Karpas-422 (cell line): Measurements from ENCODE around the gene KRTAP25-1. TPM values are rescaled to one million over a fixed set of nuclear protein-coding genes. Genes with fewer than 3 reads are reported as not detected.

Source experiments
- DNase-seq: peaks from one replicate; pipeline ENCODE4 v3.0.0-alpha.2; 2015
- H2AFZ ChIP-seq: fragments of 200-600 bp; sonication (generic); 2 replicates; pipeline ENCODE4 v1.6.1; 2014; ENCODE audit warnings: antibody characterized with exemption, low read length, mixed read lengths
- H3K27ac ChIP-seq: fragments of 200-600 bp; sonication (generic); 2 replicates; pipeline ENCODE4 v1.5.1; 2014; ENCODE audit warnings: mild to moderate bottlenecking, low read length, moderate library complexity
- H3K27me3 ChIP-seq: fragments of 200-600 bp; sonication (generic); 2 replicates; pipeline ENCODE4 v1.6.1; 2014; ENCODE audit warnings: low read length, mixed read lengths
- H3K36me3 ChIP-seq: fragments of 200-600 bp; sonication (generic); 2 replicates; pipeline ENCODE4 v1.6.1; 2014; ENCODE audit warnings: low read length, mixed read lengths; ENCODE audit not compliant: insufficient read depth
- H3K4me1 ChIP-seq: fragments of 200-600 bp; sonication (generic); 2 replicates; pipeline ENCODE4 v1.6.1; 2014; ENCODE audit warnings: mild to moderate bottlenecking, low read length, mixed read lengths
- H3K4me2 ChIP-seq: fragments of 200-600 bp; sonication (generic); 2 replicates; pipeline ENCODE4 v1.6.1; 2014; ENCODE audit warnings: low read length, low read depth, mild to moderate bottlenecking; ENCODE audit not compliant: poor library complexity, severe bottlenecking
- H3K4me3 ChIP-seq: fragments of 200-600 bp; sonication (generic); 2 replicates; pipeline ENCODE4 v1.5.1; 2014; ENCODE audit warnings: mild to moderate bottlenecking, antibody characterized with exemption, low read length, mixed read lengths
- H3K79me2 ChIP-seq: fragments of 200-600 bp; sonication (generic); 2 replicates; pipeline ENCODE4 v1.6.1; 2014; ENCODE audit warnings: mild to moderate bottlenecking, low read length, mixed read lengths
- H3K9ac ChIP-seq: fragments of 200-600 bp; sonication (generic); 2 replicates; pipeline ENCODE4 v1.6.0; 2014; ENCODE audit warnings: low read length
- H3K9me2 ChIP-seq: fragments of 200-600 bp; sonication (generic), shearing (Covaris generic); replicated peaks from 2 replicates; pipeline ENCODE4 v1.6.0; 2014; ENCODE audit warnings: mild to moderate bottlenecking, low read length, moderate library complexity; ENCODE audit not compliant: insufficient read depth
- H3K9me3 ChIP-seq: fragments of 300-700, 200-600 bp; sonication (generic); 2 replicates; pipeline ENCODE4 v1.6.1; 2014; ENCODE audit warnings: low read length, mixed read lengths
- H4K20me1 ChIP-seq: fragments of 200-600 bp; sonication (generic); 2 replicates; pipeline ENCODE4 v1.6.1; 2014; ENCODE audit warnings: mild to moderate bottlenecking, antibody characterized with exemption, low read length, low read depth; ENCODE audit not compliant: insufficient read depth
- total RNA-seq: library from RNA; depleted of rRNA; stranded (reverse); fragments of >200 nt; shearing (Covaris generic); gene quantifications from 2 replicates; pipeline ENCODE4 v1.2.3, GENCODE V29; 2014; ENCODE audit warnings: low replicate concordance

The KRTAP25-1 gene
- total RNA-seq, 1 experiment from 2014 or later = not detected

DNA sequence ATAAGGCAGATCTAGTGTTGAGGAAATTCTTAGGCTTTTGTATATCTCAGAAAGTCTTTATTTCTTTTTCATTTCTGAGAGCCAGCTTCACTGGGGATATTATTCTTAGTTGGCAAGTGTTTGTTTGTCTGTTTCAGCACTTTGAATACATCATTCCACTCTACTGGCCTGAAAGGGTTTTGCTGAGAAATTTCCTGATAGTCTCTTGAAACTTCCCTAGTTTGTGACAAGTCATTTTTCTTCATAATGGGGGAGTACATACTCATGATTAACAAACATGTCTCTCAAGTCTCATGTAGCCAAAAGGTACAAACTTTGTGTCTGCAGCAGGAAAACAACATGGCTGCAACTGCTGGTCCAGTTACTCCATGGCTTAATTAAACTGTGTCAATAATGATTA is 37.1 kb upstream of the KRTAP25-1 start:
- H3K27me3 ChIP-seq = no peaks in the 10 kb centered on the region
- H3K4me3 ChIP-seq = no peak overlapping the region
- H3K36me3 ChIP-seq = no peaks in the 10 kb centered on the region
- H3K9me3 ChIP-seq = no peaks in the 10 kb centered on the region; the same call in 1 of the 2 replicates
- H4K20me1 ChIP-seq = no peaks in the 10 kb centered on the region
- H3K9ac ChIP-seq = no peak overlapping the region
- DNase-seq = no peak
- H2AFZ ChIP-seq = no peak overlapping the region
- no peak overlapping the region for H3K4me2 ChIP-seq
- no peaks in the 10 kb centered on the region for H3K79me2 ChIP-seq
- H3K9me2 ChIP-seq = no peaks in the 10 kb centered on the region
- H3K27ac ChIP-seq = no peak overlapping the region
- H3K4me1 ChIP-seq = no peaks in the 10 kb centered on the region

DNA sequence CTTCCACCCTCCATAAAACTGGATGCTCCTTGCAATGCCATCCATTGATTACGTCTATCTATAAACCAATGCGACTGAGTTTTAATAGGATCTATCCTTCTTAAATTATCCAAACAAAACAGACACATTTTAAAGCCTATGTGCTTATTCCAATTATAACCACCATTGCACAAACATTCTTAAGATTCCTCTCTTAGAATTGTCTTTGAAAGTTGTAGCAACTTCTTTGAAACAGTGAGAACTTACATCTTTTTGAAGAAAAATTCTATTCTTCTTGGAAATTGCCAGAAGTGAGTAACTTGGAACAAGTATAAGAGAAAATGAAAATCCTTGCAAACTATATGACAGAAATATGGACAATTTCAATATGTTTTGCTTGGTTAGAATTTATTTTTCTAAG is 30.9 kb upstream of the KRTAP25-1 start, which contains the start of gene KRTAP26-1:
TSS of gene KRTAP26-1 (minus strand) at position 101 of the 400 bp plus-strand sequence. CDS start 280 bp downstream, outside the sequence.
- Histone ChIP-seq H4K20me1 (no peaks in the 10 kb centered on the region), H2AFZ (no peak within 1 kb of the TSS), H3K27me3 (no peaks in the 10 kb centered on the region), H3K9me3 (no peaks in the 10 kb centered on the region), H3K4me2 (no peak within 1 kb of the TSS), H3K4me3 (no peak within 1 kb of the TSS), H3K9ac (no peak within 1 kb of the TSS), H3K4me1 (no peaks in the 10 kb centered on the region), H3K79me2 (no peaks in the 10 kb centered on the region), H3K36me3 (no peaks in the 10 kb centered on the region), H3K27ac (no peak within 1 kb of the TSS), H3K9me2 (no peaks in the 10 kb centered on the region)
- DNase-seq = no peak

DNA sequence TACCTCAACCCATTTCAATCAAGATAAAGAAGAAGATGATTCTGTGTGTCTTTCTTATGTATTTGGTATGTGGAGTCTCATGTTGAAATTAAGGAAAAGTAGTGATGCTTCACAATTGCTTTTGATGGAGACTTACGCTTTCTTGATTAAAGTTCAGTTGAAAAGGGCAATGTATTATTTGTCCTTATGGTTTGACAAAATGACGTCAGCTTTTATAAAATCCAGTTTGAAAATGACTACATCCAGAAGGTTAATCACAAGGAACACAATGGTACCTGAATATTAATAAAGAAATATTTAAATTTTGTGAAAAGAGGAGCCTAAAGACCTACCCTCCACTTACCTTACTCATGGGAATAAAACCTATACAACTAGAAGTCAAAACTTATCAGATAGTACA is 26.4 kb upstream of the KRTAP25-1 start:
- no peaks in the 10 kb centered on the region for H3K36me3 ChIP-seq
- no peak for DNase-seq
- no peak overlapping the region for H2AFZ ChIP-seq
- H3K27ac ChIP-seq = no peak overlapping the region
- no peak overlapping the region for H3K4me3 ChIP-seq
- no peak overlapping the region for H3K9ac ChIP-seq
- H3K4me1 ChIP-seq = no peaks in the 10 kb centered on the region
- H3K9me2 ChIP-seq = no peaks in the 10 kb centered on the region
- H4K20me1 ChIP-seq = no peaks in the 10 kb centered on the region
- no peak overlapping the region for H3K4me2 ChIP-seq
- no peaks in the 10 kb centered on the region for H3K9me3 ChIP-seq
- no peaks in the 10 kb centered on the region for H3K27me3 ChIP-seq
- H3K79me2 ChIP-seq = no peaks in the 10 kb centered on the region

DNA sequence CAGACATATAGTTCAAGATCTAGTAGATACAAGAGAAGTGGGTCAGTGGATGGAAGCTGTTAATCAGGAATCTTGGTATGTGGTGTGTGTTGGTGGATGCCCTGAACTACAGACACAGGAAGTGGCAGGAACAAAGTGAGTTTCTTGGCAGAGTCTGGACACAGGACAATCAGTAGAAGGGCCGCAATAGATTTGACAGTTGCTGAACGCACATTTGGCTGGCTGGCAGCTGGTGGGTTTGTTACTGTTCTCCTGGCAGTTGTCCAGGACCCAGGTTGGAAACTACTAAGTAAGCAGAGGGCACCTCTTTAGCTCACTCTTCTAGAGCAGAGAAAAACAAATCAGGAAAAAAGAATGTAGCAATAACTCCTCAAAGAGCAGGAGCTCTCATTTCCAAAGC is 17.6 kb upstream of the KRTAP25-1 start:
- Histone ChIP-seq H3K36me3 (no peaks in the 10 kb centered on the region), H3K4me1 (no peaks in the 10 kb centered on the region), H3K9me3 (no peaks in the 10 kb centered on the region; the same call in 1 of the 2 replicates), H3K9me2 (no peaks in the 10 kb centered on the region), H3K4me3 (no peak overlapping the region), H2AFZ (no peak overlapping the region), H3K4me2 (no peak overlapping the region), H3K9ac (no peak overlapping the region), H3K79me2 (no peaks in the 10 kb centered on the region), H3K27me3 (no peaks in the 10 kb centered on the region), H3K27ac (no peak overlapping the region), H4K20me1 (no peaks in the 10 kb centered on the region)
- DNase-seq = no peak

DNA sequence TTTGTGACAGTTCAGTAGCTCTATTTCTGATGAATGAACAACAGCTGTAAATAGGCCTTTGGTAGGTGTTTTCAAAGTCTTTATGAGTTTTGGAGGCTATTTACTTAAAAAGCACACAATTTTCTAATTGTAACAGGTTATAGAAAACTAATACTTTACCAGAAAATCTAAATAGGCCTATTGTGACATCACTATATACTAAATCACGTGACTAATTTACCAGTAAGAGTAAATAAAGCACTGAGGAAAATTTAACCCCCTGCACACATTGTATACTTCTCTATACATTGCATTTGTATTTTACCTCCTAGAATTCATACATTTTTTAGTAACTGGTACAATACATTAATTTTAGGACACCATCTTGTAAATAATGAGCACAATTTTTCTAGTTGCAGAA is 15.8 kb upstream of the KRTAP25-1 start:
- no peaks in the 10 kb centered on the region for H3K79me2 ChIP-seq
- no peak overlapping the region for H2AFZ ChIP-seq
- H3K9me3 ChIP-seq = no peaks in the 10 kb centered on the region; the same call in 1 of the 2 replicates
- no peak for DNase-seq
- no peaks in the 10 kb centered on the region for H3K9me2 ChIP-seq
- H3K27ac ChIP-seq = no peak overlapping the region
- no peaks in the 10 kb centered on the region for H3K36me3 ChIP-seq
- H3K27me3 ChIP-seq = no peaks in the 10 kb centered on the region
- H3K9ac ChIP-seq = no peak overlapping the region
- H4K20me1 ChIP-seq = no peaks in the 10 kb centered on the region
- no peak overlapping the region for H3K4me2 ChIP-seq
- no peaks in the 10 kb centered on the region for H3K4me1 ChIP-seq
- H3K4me3 ChIP-seq = no peak overlapping the region

DNA sequence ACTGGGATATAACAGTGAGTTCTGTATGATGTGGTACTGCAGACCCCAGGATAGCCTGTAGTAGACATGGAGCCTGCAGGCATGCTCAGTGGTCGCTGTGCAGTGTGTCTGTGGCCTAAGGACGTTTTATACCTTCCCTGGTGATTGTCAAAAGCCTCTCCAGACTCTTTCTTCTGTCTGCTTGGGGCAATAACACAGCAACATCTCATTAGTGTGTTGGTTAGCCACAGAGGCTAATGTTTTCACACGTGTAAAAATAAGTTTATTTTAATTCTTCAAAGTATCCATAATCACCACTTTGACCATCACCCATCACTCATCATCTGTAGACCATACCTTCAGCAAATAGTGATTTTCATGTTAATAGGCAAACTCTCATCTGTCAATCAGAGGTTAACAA is 6.5 kb downstream of the KRTAP25-1 start, which contains the start of gene KRTAP24-1:
TSS of gene KRTAP24-1 (minus strand) at position 101 of the 400 bp plus-strand sequence. CDS start at position 83, 18 bp downstream.
- Histone ChIP-seq H3K4me1 (no peaks in the 10 kb centered on the region), H3K79me2 (no peaks in the 10 kb centered on the region), H3K27ac (no peak within 1 kb of the TSS), H4K20me1 (no peaks in the 10 kb centered on the region), H3K27me3 (no peaks in the 10 kb centered on the region), H3K4me2 (no peak within 1 kb of the TSS), H3K36me3 (no peaks in the 10 kb centered on the region), H3K9ac (no peak within 1 kb of the TSS), H3K9me3 (no peaks in the 10 kb centered on the region), H2AFZ (no peak within 1 kb of the TSS), H3K4me3 (no peak within 1 kb of the TSS), H3K9me2 (no peaks in the 10 kb centered on the region)
- DNase-seq = no peak

DNA sequence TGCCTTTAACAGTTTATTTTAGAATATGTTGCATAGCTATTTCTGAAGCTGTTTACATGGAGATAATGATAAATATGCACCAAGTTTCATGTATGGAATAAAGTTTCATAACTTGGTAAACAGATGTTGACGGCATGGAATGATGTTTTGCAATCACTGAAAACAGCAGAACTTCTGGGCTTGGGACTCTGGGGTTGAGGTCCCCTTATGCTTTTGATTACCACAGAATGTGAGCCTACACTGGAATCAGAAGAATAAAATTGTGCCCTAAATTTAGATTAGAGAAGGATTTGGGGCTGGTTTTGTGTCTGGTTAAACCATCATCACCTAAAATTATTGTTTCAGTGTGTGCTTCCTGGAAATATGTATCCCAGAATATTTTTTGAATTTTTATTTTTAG is 17.7 kb downstream of the KRTAP25-1 start:
- Histone ChIP-seq H2AFZ (no peak overlapping the region), H3K9me3 (no peaks in the 10 kb centered on the region), H3K4me1 (no peaks in the 10 kb centered on the region), H4K20me1 (no peaks in the 10 kb centered on the region), H3K27me3 (no peaks in the 10 kb centered on the region), H3K27ac (no peak overlapping the region), H3K9me2 (no peaks in the 10 kb centered on the region), H3K36me3 (no peaks in the 10 kb centered on the region), H3K4me2 (no peak overlapping the region), H3K9ac (no peak overlapping the region), H3K4me3 (no peak overlapping the region), H3K79me2 (no peaks in the 10 kb centered on the region)
- DNase-seq = no peak

DNA sequence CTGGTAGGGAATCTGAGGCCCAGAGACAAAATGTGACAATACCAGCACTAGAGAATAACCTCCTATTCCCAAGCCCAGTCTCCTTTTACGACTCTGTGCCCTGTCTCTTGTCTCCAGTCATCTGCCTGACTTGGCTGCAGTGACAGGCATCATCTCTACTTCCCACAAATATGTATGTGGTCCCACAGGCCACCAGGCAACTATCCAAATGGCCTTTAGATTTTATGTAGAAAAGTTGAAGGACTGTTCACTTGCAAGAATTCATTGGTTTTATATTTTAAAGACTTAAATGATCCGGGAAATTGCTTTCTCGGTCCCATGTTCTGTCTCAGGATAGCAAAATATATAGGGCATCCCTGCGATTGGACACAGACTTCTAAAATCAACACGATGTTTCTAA is 18.2 kb downstream of the KRTAP25-1 start:
- H2AFZ ChIP-seq = no peak overlapping the region
- H3K4me1 ChIP-seq = no peaks in the 10 kb centered on the region
- no peaks in the 10 kb centered on the region for H3K79me2 ChIP-seq
- no peak overlapping the region for H3K9ac ChIP-seq
- H3K27me3 ChIP-seq = 0 out of 2 replicates have a peak, but pooled peaks cover 2% of the 10 kb centered on the region
- H3K36me3 ChIP-seq = no peaks in the 10 kb centered on the region
- no peaks in the 10 kb centered on the region for H3K9me3 ChIP-seq
- H3K4me3 ChIP-seq = no peak overlapping the region
- DNase-seq = no peak
- no peak overlapping the region for H3K27ac ChIP-seq
- no peaks in the 10 kb centered on the region for H3K9me2 ChIP-seq
- no peak overlapping the region for H3K4me2 ChIP-seq
- no peaks in the 10 kb centered on the region for H4K20me1 ChIP-seq
